ENCODE results near the gene PSAPL1.

DNA sequence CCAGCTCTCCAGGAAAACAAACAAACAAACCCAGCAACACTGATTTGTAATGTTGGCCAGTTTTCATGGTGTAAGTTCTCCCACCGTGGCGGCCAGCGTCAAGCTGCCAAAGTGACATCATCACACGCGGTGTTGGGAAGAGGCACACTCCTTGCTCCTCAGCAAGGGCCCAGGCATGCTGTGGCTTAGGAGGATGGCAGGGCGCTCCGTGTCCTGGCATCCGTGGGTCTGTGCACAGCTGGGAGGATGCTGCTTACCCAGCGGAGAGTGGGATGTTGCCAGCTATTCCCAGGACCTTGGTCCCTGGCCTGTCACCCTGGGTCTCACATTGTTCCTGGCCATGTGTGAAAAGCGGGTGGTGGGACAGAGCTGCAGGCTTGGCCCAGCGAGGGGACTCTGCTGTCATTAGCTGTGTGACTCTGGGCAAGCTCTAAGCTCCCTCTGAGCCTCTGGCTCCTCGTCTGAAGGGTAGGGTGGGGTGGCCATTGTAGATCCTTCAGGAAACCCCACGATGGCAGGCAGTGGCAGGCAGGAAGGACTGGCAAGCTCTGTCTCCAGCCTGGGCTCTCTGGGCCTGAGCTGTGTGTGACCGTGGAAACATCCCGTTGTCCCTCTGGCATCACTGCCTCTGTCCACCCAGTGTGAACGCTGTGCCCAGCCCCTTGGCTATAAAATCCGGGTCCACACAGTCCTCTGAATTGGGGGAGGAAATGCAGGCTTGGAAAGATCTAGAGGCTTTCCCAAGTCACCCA is 10.8 kb downstream of the PSAPL1 start:
- TF ChIP-seq EZH2 (IDR thresholded peaks at IDR 0.05; ENCODE audit: low read depth, low read length, severe bottlenecking) (no peak), FOSL1 (IDR thresholded peaks at IDR 0.05; ENCODE audit: insufficient read depth, low read depth, low read length) (no peak)
- TF ChIP-seq, protein P1, sequence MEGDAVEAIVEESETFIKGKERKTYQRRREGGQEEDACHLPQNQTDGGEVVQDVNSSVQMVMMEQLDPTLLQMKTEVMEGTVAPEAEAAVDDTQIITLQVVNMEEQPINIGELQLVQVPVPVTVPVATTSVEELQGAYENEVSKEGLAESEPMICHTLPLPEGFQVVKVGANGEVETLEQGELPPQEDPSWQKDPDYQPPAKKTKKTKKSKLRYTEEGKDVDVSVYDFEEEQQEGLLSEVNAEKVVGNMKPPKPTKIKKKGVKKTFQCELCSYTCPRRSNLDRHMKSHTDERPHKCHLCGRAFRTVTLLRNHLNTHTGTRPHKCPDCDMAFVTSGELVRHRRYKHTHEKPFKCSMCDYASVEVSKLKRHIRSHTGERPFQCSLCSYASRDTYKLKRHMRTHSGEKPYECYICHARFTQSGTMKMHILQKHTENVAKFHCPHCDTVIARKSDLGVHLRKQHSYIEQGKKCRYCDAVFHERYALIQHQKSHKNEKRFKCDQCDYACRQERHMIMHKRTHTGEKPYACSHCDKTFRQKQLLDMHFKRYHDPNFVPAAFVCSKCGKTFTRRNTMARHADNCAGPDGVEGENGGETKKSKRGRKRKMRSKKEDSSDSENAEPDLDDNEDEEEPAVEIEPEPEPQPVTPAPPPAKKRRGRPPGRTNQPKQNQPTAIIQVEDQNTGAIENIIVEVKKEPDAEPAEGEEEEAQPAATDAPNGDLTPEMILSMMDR (IDR thresholded peaks at IDR 0.05; ENCODE audit: control extremely low read depth in 1 of 3, insufficient read depth in 1 of 3, low read depth in 1 of 3, low read length in 3 of 3) = no peak

Data from H1 (cell line).